ENCODE measurements around the gene PRIMPOL.

GRCh38 chr4:184636144-184636543, 13.4 kb upstream of the PRIMPOL start:
- TF ChIP-seq SMC3 (conservative IDR thresholded peaks at IDR 0.05; ENCODE audit: insufficient read depth, low read depth, low read length) (no peak), HNRNPLL (IDR thresholded peaks at IDR 0.05; ENCODE audit: low read depth, low read length, poor library complexity, severe bottlenecking) (no peak), SNAPC5 (CRISPR knock-in tag; IDR thresholded peaks at IDR 0.05) (no peak), ZNF695 (CRISPR knock-in tag; IDR thresholded peaks at IDR 0.05) (no peak), SRSF7 (optimal IDR thresholded peaks at IDR 0.05; ENCODE audit: low read depth, low read length) (no peak), NONO (IDR thresholded peaks at IDR 0.05; ENCODE audit: low read depth in 2 of 2, low read length in 1 of 2) (no peak)

Measured in K562 (cell line).